NCI-H748 (cell line): Measurements from ENCODE around the gene TLX1.
"Not testable (repeated sequence)": the region's sequence is repeated elsewhere in the genome, so short reads cannot be mapped to it uniquely, and the experiment has no call there.

ENCODE experiments used
- DNase-seq: peaks from one replicate; lab custom pipeline; 2025; ENCODE audit not compliant: unreplicated experiment; lab: John Stamatoyannopoulos, UW

The TLX1 gene

DNA sequence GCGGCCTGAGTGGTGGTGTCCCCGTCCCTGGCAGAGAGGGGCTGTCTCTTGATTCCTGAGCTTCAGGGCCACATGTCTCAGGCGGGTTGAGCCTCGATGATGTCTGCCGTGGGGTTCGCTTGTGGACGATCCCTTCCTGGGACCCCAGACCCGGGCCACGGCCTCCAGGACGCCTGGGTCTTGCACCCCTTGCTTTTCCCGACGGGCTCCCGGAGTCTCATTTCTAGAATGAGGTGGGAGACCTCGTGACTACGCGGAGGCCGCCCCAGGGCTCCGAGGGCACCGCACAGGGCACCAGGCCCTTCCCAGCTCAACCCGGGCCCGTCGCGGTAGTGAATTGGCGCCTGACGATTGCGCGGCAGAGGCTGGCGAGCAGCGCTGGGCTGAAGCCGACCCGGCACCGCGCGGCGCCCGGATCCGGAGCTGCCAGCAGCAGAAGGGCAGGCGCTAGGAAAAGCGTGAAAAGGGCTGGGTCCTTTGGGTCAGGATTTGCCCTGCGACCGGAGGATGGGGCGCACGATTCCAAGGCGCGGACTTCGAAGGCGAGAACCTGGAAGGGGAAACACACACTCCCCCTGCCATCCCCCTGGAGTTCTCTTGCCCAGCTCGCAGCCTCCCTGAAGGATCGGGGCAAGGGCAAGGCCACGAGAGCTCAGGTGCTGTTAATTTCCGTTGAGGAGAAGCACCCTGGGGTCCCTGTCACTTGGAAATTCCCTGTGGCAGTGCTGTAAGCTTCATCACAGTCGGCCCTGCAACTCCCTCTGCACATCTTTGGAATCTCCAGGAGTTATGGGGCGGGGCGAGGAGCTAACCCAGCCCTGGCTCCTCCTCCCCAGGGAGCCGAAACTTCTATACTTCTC, 15.5 kb downstream of the TLX1 start:
- no peak for DNase-seq

DNA sequence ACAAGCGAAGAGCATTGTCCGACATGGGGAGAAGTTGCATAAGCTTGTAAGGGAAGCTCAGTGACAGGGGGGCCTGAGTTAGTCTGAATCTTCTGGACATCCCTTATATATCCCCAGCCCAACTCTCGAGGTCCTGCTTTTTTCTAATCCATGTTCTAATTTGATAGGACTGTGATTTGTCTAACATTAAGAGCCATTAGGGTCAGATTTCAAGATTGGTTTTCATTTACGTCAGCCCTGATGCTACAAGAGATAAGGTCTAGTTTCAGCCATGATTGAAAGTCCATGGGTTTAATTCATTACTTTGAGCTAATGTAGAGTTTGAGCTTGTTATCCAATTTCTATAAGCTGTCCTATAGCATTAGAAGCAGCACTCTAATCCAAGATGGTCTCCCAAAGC, 20.3 kb downstream of the TLX1 start:
- no peak for DNase-seq

DNA sequence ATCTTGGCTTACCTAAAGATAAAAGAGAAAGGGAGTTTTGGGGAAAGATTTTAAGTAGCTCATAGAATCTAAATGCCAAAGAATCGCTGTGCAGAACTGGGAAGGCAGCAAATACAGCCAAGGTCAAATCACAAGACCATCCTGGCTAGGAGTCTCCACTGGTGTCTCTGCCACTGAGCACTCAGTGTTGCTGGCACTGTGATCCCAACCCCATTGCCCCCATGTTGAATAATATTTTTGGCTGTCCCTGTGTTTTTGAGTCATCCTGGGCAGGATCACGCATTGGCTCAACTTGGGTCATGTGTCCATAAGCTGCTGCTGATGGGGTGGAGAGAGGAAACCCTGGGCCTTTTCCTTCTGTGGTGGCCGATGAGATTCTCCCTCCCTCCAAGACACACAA, 21.2 kb downstream of the TLX1 start:
- DNase-seq: no peak

DNA sequence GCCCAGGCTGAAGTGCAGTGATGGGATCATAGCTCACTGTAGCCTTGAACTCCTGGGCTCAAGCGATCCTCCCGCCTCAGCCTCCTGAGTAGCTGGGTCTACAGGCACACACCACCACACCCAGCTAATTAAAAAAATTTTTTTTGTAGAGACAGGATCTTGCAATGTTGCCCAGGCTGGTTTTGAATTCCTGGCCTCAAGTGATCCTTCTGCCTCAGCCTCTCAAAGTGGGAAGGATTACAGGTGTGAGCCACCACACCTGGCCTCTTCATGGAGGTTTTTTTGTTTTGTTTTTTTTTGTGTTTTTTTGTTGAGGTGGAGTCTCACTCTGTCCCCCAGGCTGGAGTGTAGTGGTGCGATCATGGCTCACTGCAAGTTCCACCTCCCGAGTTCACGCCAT, 23.4 kb downstream of the TLX1 start:
- not testable (repeated sequence) for DNase-seq

DNA sequence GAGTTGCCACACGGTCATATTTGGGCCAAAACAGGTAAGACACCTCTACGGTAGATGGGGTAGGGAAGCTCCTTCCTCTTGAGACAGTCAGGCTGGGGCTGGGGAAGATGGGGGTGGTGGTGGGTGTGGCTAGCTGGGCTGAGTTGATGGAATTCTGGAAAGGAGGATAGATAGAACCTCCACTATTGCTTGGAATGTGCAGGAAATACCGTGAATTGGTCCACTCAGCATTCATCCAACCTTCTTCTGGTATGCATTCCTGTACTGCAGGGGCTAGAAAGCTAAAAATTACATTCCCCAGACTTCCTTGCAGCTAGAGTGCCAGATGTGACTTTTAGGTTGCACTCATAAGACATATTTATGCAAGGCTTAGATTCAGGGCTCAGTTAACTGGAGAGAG, 24.8 kb downstream of the TLX1 start:
- DNase-seq: no peak

DNA sequence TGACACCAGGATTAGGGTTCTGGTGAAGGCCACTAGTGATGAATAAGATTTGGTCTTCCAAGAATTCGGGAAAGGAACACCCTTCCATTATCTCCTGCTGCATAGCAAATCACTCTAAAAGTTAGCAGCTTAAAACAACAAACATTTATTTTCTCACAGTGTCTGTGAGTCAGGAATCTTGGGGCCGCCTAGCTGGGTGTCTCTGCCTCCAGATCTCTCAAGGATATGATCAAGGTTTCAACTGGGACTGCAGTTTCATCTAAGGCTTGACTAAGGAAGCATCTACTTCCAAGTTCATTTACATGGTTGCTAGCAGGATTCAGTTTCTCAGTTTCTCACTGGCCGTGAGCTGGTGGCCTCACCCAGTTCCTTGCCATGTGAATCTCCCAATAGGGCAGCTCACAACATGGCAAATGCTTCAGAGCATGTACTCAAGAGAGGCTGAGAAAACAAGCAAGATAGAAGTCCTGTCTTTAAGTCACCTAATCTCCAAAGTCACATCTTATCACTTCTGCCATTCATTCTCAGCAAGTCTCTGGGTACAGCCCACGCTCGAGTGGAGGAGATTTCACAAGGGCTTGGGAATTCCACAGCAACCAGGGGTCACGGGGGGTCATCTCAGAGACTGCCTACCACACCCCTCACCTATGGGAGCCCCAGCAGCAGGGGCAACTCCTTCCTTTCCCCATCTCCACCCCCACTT, 26.8 kb downstream of the TLX1 start:
- no peak for DNase-seq

DNA sequence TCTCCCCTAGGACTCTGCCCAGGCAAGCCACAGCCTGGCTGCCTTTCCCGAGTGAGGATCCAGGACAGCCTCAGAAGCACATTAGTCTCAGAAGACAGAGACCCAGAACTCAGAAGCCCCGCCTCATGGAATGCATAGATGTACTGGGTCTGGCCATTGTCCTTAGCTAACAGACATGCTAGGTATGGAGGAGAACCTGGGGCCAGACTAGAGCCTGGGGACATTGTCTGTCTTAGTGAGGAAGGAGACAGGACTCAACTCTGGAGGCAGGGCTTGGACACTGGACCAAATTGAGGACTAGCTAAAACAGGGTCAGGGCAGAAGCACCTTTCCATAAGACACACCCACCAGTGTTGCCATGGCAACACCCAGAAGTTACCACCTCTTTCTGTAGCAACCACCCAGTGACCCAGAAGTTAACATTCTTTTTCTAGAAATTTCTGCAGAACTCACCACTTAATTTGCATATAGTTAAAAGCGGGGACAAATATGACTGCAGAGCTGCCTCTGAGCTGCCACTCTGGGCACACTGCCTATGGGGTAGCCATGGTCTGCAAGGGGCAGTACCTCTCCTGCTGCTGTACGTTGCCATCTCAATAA, 27.5 kb downstream of the TLX1 start:
- DNase-seq: no peak

DNA sequence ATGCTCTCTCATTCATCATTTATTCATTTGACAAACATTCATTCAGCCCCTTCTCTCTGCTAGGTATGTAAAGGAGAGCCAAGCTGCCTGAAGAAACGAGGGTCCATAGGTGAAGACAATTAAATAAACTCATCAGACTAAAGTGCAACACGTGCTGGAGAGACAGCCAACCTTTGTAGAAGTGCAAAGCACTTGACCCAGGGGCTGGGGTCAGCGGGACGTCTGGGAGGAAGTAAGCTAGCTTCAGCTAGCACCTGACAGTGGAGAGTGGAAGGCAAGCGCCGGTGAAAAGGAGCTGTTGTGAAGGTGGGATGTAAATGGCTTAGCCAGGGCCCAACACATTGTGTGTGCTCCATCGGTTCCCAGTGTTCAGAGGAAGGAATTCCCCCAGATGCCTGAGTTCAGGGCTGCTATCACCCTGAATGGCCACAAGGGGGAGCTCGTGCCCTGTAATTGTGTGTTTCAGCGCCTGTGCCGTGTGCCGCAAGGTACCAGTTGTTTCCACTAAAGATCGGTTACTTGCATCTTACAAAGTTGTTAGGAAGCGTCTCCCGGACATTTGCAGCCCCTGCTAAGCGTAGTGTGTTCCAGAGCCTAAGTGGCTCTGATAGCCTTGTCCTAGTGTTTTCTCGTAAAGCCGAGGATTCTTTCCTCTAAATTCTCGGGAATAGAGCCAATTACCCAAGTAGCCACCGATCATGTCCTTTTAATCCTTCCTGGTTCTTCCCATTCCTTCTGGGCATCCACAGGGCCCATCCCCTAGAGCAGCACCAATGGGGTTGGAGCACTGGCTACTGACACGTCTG, 30.6 kb downstream of the TLX1 start:
- DNase-seq: peak; percentile 57

DNA sequence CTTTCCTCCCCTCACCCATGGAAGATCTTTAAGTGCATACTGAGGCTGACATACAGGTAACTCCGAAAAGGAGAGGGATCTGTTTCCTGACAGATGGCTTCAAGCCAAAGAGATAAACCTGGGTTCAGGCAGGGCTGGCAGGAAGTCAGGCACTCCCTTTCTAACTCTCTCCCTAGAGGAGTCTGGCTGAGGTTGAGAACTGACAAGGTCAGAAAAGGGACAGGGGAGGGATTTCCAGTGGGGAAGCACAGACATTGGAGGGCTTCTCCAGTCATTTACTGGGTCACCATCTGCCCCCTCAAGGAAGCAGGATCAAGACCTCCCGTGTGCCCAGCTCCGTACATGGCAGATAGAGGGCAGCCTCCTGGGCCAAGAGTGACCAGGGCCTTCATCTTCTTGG, 31.6 kb downstream of the TLX1 start:
- DNase-seq: peak; percentile 1

DNA sequence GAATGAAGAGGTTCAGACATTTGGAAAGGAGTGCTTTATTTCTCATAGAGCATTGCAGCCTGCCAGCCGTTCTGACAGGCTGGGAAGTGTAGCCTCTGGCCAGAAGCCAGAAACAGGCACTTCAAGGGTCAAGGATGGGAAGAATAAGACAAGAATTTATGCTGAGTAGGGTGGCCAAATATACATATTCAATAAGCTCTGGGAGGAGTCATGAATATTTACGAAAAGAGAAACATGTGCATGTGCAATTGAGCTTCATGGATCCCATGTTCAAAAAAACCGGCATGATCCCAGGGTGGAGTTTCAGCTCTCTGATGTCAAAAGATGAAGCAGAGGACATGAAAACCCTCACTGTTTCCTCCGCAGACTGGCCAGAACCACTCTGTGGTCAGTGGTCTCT, 32.9 kb downstream of the TLX1 start:
- no peak for DNase-seq

DNA sequence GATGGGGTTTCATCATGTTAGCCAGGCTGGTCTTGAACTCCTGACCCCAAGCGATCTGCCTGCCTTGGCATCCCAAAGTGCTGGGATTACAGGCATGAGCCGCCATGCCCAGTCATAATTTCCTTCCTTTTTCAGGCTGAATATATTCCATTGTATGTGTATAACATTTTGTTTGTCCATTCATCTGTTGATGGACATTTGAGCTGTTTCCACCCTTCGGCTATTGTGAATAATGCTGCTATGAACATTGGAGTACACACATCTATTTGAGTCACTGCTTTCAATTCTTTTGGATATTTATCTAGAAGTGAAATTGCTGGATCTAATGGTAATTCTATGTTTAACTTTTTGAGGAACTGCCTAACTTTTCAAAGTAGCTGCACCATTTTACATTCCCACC, 34.6 kb downstream of the TLX1 start:
- no peak for DNase-seq

DNA sequence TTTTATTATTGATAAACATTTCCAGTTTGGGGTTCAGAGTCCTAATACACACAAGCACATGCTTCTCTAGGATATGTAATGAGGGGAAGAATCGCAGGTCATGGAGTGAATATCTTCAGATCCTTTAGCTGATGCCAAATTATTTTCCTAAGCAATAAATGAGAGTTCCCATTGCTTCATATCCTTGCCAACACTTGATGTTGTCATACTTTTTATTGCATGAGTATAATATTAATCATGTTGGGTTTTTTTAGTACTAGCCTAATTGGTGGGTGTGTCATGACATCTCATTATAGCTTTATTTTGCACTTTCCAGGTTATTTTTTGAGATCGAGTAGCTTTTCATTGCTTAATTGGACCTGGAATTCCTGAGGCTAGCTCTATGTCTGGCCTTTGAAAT, 35.3 kb downstream of the TLX1 start:
- DNase-seq: no peak

DNA sequence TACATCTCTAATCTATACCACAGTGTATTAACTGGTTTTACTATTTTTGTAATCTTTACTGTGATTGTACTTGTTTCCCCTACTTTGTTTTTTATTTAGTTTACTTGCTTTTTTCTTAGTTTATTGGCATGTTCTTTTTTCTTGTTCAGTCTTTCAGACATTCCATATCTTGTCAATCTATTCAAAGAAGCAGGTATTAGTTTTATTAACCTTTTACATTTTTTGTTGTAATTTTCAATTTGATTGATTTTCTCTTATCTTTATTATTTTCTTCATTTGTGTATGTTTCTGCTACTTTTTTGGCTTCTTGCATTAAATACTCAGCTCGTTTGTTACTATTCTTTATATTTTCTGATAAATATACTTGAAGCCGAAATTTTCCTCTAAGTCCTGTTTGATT, 41.6 kb downstream of the TLX1 start:
- DNase-seq: no peak

DNA sequence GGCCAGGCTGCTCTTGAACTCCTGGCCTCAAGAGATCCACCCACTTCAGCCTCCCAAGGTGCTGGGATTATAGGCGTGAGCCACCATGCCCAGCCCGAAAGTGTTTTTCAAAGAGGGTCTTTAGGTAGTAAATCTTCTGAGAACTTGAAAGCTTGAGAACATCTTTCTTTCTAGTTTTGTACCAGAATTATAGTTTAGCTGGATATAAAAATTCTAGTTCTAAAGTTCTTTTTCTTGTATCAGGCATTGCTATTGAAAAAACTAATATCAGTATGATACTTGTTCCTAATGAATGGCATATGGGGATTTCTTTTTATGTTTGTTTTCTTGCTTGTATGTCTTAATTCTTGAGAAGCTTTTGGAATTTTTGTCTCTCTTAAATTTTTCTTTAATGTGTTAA, 43.2 kb downstream of the TLX1 start:
- no peak for DNase-seq

DNA sequence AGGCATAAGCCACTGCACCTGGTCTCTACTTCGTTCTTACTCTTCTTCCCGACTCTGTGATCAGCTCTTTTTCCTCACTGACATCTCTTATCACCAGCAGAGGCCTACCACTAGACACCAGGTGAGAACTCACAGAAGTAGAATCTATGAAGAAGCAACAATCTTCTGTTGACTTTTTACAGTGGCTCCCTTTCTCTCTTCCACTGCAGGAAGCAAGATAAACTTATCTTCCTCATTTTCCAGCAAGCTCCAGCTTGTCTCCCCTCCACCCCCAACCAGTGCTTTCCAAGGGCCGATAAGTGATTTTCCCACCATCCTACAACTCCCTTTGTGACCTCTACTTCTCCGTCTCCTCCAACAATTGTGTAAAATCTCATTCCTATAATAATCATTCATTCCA, 45.5 kb downstream of the TLX1 start:
- no peak for DNase-seq

DNA sequence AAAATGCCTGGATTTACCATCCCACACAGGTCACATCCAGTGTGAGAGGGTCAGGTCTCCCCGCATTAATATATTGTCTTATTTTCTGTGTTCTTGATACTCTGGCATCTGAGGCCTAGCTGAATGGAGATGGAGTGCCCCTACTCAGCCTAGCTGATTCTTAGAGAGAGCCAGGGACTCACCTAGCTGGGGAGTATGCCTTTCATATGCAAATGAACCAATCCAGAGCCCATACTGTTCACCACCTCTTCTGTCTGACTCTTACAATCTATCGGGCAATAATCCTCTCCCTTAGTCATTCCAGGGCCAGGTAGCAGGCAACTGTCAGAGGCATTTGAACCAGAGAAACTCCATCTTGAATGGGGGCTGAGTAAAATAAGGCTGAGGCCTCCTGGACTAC, 51.8 kb downstream of the TLX1 start:
- no peak for DNase-seq

DNA sequence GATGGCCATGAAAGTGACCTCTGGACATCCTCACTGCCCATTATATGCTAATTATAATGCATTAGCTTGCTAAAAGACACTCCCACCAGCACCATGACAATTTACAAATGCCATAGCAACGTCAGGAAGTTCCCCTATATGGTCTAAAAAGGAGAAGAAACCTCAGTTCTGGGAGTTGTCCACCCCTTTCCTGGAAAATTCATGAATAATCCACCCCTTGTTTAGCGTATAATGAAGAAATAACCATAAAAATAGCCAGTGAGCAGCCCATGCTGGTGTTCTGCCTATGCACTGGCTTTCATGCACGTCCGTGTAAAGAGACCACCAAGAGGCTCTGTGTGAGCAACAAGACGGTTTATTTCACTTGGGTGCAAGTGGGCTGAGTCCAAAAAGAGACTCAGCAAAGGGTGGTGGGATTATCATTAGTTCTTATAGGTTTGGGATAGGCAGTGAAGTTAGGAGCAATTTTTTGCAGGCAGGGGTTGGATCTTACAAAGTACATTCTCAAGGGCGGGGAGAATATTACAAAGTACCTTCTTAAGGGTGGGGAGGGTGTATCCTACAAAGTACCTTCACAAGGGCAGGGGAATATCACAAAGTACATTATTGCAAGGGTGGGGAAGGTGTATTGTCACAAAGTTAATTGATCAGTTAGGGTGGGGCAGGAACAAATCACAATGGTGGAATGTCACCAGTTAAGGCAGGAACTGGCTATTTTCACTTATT, 52.5 kb downstream of the TLX1 start:
- no peak for DNase-seq
